Epithelial cell of esophagus (primary cell): ENCODE data around the gene DPPA3.

Experiments
- DNase-seq: peaks from one replicate; pipeline ENCODE4 v3.0.0; 2010; ENCODE audit warnings: low read depth
- H3K4me3 ChIP-seq: 2 replicates; pipeline ENCODE4 v1.5.1; 2011; ENCODE audit warnings: mild to moderate bottlenecking, low read length, control low read depth
- TF ChIP-seq, protein P1 (sequence below): IDR thresholded peaks from 2 replicates; pipeline ENCODE4 v1.5.1; 2011; ENCODE audit warnings: low read depth, mild to moderate bottlenecking, low read length, control low read depth, inconsistent platforms; ENCODE audit not compliant: insufficient read depth; ENCODE audit errors: missing control alignments

The DPPA3 gene

DNA sequence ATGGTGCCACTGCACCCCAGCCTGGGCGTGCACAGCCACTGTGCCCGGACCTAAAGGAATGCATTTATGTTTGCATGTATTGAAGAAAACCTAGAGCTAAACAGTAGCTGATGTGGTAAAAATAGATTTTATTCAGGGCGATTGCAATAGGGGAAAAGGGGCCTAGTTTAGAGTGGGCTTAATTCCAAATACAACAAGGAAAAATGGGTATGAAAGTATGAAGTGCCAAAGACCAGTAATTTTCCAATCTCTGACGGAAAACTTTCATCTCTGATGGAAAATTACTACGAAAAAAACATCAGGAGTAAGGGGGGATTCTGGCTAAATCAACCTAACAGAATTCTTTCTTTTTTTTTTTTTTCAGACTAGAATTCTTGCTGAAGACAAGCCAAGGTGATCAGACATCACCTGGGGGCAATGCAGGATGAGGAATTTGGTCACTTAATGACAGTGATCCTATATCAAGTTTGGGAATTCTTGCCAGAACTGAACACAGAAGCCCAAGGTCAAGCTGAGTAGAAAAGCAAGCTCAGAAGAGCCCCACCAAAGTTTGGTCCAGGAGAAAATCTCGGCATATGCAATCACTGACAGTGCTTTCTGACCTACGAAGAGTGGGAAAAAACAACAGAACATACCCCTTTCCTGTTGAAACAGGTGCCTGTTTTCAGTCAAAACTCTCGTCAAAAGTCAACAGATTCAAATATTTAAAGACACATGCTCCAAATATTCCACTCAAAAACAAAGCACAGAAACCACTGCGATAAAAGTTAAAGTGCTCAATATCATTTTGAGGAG lies 31.8 kb upstream of the DPPA3 start:
- TF ChIP-seq, protein P1, sequence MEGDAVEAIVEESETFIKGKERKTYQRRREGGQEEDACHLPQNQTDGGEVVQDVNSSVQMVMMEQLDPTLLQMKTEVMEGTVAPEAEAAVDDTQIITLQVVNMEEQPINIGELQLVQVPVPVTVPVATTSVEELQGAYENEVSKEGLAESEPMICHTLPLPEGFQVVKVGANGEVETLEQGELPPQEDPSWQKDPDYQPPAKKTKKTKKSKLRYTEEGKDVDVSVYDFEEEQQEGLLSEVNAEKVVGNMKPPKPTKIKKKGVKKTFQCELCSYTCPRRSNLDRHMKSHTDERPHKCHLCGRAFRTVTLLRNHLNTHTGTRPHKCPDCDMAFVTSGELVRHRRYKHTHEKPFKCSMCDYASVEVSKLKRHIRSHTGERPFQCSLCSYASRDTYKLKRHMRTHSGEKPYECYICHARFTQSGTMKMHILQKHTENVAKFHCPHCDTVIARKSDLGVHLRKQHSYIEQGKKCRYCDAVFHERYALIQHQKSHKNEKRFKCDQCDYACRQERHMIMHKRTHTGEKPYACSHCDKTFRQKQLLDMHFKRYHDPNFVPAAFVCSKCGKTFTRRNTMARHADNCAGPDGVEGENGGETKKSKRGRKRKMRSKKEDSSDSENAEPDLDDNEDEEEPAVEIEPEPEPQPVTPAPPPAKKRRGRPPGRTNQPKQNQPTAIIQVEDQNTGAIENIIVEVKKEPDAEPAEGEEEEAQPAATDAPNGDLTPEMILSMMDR: no peak
- no peak for DNase-seq
- H3K4me3 ChIP-seq: no peak overlapping the region

DNA sequence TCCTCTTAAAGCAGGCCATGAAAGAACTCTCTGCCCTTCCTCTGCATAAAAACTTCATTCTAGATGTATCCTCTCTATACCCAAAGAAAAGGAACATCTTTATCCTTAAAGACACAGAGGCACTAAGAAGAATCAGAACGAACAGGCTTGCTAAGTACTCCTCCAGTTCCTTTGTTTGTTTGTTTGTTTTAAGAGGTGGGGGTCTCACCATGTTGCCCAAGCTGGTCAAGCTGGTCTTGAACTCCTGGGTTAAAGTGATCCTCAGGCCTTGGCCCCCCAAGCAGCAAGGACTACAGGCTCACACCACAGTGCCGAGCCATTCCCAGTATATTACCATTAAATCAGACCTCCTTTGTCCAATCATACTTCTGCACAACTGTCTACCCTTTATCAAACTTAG lies 29.7 kb upstream of the DPPA3 start:
- TF ChIP-seq, protein P1: no peak
- no peak overlapping the region for H3K4me3 ChIP-seq

DNA sequence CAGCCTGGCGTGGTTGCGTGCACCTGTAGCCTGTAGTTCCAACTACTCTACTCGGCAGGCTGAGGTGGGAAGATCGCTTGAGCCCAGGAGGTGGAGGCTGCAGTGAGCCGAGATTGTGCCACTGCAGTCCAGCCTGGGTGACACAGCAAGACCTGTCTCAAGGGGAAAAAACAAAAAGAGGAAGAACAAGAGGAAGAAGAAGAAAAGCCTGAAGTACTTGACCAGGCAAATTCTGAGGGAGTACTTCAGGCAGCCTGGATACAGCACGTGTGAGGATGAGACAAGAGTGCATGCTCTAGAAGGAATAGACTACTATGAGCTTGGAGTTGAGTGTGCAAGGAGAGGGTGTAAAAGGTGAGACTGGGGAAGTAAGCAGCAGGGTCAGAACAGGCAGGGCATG lies 17.4 kb upstream of the DPPA3 start:
- DNase-seq: no peak
- TF ChIP-seq, protein P1: no peak
- no peak overlapping the region for H3K4me3 ChIP-seq

More for the DNA sequence above, 29.7 kb upstream of the DPPA3 start:
- DNase-seq: no peak

DNA sequence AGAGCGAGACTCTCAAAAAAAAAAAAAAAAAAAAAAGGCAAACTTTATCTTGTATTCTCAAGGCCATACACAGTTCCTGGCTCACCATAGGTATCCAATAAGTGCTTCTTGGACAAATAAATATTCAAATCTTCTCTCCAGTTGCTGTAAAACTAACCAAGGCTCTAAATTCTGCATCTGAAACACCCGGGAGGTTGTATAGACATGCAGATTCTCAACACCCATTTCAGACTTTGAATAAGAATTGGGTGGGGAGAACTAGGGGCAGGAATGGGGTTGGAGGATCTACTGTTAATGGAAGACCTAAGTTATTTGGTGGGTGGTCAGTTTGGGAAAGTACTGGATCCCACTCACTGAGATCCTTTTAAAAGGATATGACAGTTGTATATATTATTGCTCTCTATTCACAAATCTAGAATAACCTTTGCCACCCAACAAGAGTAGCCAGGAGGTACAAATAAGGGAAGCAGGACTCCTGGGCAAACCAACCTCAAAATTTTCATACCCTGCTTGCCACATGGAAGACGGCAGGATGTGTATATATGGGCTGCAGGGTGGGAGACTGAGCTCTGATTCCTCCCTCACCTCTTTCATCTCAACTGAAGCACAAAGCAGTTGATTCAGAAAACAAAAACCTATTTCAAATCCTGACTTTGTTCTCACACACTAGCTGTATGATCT lies 16.5 kb upstream of the DPPA3 start:
- DNase-seq: no peak
- TF ChIP-seq, protein P1: no peak

DNA sequence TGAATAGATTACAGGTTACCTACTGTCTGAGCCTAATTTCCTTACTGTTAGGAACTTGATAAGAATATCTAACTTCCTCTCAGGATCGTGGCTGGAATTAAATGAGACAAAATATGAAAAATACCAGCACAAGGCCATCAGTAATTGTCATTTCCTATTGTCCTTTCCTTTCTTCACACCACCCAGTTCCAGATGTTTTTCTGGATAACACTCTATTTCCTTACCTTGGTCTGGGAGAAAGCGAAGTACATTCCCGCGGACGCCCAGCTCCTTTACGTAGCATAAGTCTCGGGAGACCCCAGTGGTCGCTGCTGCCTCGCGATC lies 16.0 kb upstream of the DPPA3 start:
- no peak overlapping the region for H3K4me3 ChIP-seq
- no peak for DNase-seq
- TF ChIP-seq, protein P1: no peak

More for the DNA sequence above, 16.5 kb upstream of the DPPA3 start:
- no peak overlapping the region for H3K4me3 ChIP-seq

DNA sequence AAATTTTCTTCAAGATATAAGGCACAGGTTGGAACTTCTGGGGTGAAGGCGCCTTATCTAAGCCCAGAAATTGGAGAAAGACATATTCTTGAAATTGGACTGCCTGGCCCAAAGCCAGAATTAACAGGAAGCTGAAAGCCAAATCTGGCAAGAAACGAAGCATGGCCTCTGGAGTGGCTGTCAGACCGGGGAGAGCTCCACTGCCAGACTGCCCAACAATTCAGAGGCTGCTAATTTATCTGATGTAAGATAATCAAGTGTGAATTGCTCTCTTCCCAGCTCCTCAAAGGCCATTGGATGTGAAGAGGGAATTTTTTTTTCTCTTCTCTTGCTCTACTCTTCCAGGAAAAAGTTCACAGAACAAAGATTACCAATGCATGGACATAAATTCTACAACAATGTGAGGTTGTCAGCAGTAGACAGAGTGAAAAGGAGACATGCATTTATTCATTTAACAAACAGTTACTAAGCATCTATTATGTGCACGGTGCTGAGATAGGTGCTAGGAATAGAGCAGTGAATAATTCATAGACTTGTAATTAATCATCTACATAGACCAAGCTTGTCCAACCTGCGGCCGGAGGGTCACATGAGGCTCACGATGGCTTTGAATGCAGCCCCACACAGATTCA lies 15.6 kb upstream of the DPPA3 start, which contains the start of gene GDF3:
TSS of gene GDF3 (minus strand) at position 210 of the 632 bp plus-strand sequence. CDS start at position 163, 47 bp downstream.
- H3K4me3 ChIP-seq: no peak within 1 kb of the TSS
- DNase-seq: no peak
- TF ChIP-seq, protein P1: no peak
